Left lung (tissue), 10 donors: ENCODE results near the gene KRIT1. TPM values are rescaled to one million over a fixed set of nuclear protein-coding genes. Genes with fewer than 3 reads are reported as not detected.

ENCODE experiments used
- ATAC-seq: fragments of 200-7000 bp; cut with Tn5 transposase; one replicate; pipeline ENCODE4 v1.9.1; 2020; ENCODE audit warnings: moderate library complexity
- DNase-seq, 4 donors: peaks; one replicate each; pipeline ENCODE4 v3.0.0-alpha.2; 2013 to 2020
- H3K27ac ChIP-seq, 2 donors: fragments of 200-600 bp; sonication (generic) in 1 of 2; one replicate each; pipeline versions ENCODE4 v1.5.0 to v1.8.0; 2020 to 2021
- H3K27me3 ChIP-seq, 2 donors: fragments of 200-600 bp; sonication (generic) in 1 of 2; one replicate each; pipeline versions ENCODE4 v1.5.0 to v1.8.0; 2020 to 2021
- H3K36me3 ChIP-seq, 2 donors: fragments of 200-600 bp; sonication (generic) in 1 of 2; one replicate each; pipeline versions ENCODE4 v1.5.0 to v1.8.0; 2020 to 2021
- H3K4me1 ChIP-seq, 2 donors: fragments of 200-600 bp; one replicate each; pipeline ENCODE4 v1.8.0; 2021
- H3K4me3 ChIP-seq, 2 donors: fragments of 200-600 bp; sonication (generic) in 1 of 2; one replicate each; pipeline versions ENCODE4 v1.5.0 to v1.8.0; 2020 to 2021; ENCODE audit warnings: mild to moderate bottlenecking in 1 of 2
- H3K9me3 ChIP-seq, 2 donors: fragments of 200-600 bp; sonication (generic) in 1 of 2; one replicate each; pipeline versions ENCODE4 v1.5.0 to v1.8.0; 2020 to 2021
- intact Hi-C, 2 donors: fragments of 100-400 bp; cut with DNase I; formaldehyde crosslinking; loops; one replicate each; pipeline versions ENCODE4 v1.11.2 to v1.14.2; 2022
- polyA plus RNA-seq, 6 donors: library from polyadenylated mRNA; unstranded; fragments of 120-200 nt; gene quantifications; one replicate each; pipeline ENCODE4 v1.2.1, GENCODE V29; 2013; ENCODE audit not compliant: insufficient read length in 6 of 6
- total RNA-seq, 2 donors: library from RNA; stranded (reverse); fragmentation: NEBNext Ultra II Directional; extraction: Animal tissue kit (Norgen Biotek cat#: 25700); gene quantifications; one replicate each; pipeline ENCODE4 v1.2.1, GENCODE V29; 2021
- TF ChIP-seq, protein P1 (sequence below), 2 donors: fragments of 200-600 bp; sonication (generic) in 1 of 2; IDR thresholded peaks; one replicate each; pipeline versions ENCODE4 v1.5.0 to v1.8.0; 2021; ENCODE audit warnings: antibody characterized with exemption in 2 of 2
- donor health status: DM: no; HTN: yes; CAD: no.
- donor health status: DM: no; HTN: no; CAD: no.

KRIT1 gene
- total and polyA plus RNA-seq, 8 donors: 28.2 to 63.4 (median 55.5) TPM

DNA sequence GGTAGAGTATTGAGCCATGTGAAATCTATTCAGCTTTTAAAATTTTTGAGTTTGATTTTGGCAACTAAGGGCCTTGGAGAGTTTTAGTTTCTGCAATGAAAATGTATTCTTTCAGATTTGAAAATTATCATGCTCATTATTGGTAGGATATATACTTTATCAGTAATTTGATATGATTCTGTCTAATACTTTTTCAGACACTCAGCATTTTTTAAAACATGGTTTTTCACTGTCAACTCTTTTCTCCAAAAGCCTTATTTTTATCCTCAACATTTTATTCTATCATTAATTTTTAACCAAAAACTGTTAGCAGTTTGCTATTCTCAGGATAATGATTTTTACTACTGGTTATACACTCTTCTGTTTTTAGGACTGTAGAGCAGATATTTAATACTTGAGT, 4.9 kb upstream of the KRIT1 start:
- H3K9me3 ChIP-seq: no peaks in the 10 kb centered on the region
- H3K36me3 ChIP-seq: no peaks in the 10 kb centered on the region
- no peak overlapping the region for H3K4me3 ChIP-seq
- intact Hi-C loops: no loop called here
- no peak overlapping the region for H3K27ac ChIP-seq
- no peaks in the 10 kb centered on the region for H3K27me3 ChIP-seq
- TF ChIP-seq, protein P1, sequence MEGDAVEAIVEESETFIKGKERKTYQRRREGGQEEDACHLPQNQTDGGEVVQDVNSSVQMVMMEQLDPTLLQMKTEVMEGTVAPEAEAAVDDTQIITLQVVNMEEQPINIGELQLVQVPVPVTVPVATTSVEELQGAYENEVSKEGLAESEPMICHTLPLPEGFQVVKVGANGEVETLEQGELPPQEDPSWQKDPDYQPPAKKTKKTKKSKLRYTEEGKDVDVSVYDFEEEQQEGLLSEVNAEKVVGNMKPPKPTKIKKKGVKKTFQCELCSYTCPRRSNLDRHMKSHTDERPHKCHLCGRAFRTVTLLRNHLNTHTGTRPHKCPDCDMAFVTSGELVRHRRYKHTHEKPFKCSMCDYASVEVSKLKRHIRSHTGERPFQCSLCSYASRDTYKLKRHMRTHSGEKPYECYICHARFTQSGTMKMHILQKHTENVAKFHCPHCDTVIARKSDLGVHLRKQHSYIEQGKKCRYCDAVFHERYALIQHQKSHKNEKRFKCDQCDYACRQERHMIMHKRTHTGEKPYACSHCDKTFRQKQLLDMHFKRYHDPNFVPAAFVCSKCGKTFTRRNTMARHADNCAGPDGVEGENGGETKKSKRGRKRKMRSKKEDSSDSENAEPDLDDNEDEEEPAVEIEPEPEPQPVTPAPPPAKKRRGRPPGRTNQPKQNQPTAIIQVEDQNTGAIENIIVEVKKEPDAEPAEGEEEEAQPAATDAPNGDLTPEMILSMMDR (IDR thresholded peaks at IDR 0.05): no peak
- no peak for DNase-seq
- ATAC-seq: no peak
- peaks cover 12 to 23% of the 10 kb centered on the region in 2 donors for H3K4me1 ChIP-seq

DNA sequence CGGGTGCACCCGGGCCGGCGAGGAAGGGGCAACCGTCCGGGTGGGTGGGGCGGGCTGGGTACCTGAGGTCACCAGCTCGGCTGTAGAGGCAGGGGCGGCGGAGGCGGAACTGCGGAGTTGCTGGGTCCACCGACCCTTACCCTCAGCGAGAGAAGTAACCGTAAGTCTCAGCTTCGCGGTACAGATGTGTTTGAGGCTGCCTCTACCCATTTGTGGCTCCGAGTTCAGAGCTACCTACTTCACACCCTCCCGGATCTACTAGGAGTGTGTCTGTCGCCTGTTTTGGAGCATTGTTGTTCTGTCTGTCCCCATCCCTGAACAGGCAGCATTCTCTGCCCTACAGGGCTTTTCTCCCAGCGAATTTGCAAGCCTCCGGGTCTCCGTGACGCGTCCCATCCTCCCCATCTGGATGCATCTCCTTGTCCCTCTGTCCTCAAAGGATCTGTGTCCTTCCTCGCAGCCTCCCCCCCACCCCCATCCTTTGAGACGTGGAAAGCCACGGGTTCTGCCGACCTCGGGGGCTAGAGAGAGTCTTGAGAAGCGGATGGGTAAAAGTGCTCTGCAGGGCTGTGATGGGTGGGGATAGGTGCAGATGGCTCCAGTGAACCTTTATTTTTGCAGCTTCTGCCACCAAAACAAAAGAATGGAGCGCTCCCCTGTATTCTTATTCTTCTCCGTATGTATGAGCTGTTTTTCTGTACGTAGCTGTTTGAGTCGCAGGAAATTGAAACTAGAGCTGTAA, 817 bp upstream of the KRIT1 start:
- H3K27ac ChIP-seq: peak overlapping the region; percentile 89 to 92
- intact Hi-C loops: no loop called here
- DNase-seq: peak in 3 of 4 donors; percentile 20 to 47 (median 27)

DNA sequence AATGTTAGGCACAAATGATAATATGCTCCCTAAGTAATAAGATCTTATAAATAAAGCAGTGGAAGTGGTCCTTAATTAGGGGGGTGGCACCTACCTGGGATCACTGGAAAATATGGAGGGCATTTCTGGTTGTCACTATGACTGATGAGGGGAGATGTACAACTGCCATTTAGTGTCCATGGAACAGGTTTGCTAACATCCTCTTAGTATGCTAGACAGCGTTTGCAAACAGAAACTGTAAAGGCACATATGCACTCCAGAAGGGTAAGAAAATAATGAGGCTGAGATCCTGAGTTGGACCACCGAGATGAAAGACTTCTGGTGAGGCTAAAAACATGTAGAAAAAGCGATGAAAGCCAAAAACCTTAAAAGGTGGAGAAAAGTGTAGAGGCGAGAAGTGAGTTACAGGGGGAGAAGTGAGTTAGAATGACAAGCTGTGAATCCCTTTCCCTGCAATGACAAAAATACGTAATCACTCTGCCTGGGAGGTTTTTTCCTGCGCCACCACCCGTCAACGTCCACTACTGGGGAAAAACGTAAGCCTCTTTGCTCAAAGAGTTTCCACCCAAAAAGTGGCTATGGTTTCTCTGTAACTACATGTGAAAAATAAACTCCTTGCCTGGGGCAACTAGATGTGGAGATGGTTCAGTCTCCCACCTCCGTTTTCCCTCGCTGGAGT, 767 bp downstream of the KRIT1 start:
- H3K27ac ChIP-seq: peak overlapping the region; percentile 89 to 92
- intact Hi-C loops: no loop called here
- DNase-seq: no peak
- TF ChIP-seq, protein P1 (IDR thresholded peaks at IDR 0.05): no peak
- peaks cover 21 to 49% of the 10 kb centered on the region in 2 donors for H3K4me1 ChIP-seq
- H3K27me3 ChIP-seq: no peaks in the 10 kb centered on the region
- H3K36me3 ChIP-seq: peaks cover 0 to 13% of the 10 kb centered on the region in 2 donors
- peak overlapping the region; percentile 81 to 95 for H3K4me3 ChIP-seq
- ATAC-seq: peak; percentile 10
- no peaks in the 10 kb centered on the region for H3K9me3 ChIP-seq

More for the DNA sequence above, 817 bp upstream of the KRIT1 start:
- Histone ChIP-seq H3K27me3 (no peaks in the 10 kb centered on the region), H3K9me3 (no peaks in the 10 kb centered on the region), H3K4me1 (peaks cover 21 to 49% of the 10 kb centered on the region in 2 donors), H3K4me3 (peak overlapping the region; percentile 81 to 95), H3K36me3 (no peaks in the 10 kb centered on the region)
- peak; percentile 20 for ATAC-seq
- TF ChIP-seq, protein P1 (IDR thresholded peaks at IDR 0.05): no peak

DNA sequence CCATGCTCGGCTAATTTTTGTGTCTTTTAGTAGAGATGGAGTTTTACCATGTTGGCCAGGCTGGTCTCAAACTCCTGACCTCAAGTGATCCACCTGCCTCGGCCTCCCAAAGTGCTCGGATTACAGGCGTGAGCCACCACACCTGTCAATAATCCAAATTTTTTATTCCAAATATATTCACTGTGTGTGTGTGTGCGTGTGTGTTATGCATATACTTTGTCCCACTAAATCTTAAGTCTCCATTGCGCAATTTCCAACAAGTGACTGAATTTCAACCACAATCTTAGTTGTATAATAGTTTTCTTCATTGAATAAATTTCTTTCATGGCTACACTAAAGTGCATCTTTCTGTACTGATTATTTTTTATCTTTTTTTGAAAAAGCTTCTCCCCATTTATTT, 2.7 kb downstream of the KRIT1 start:
- no peak overlapping the region for H3K4me3 ChIP-seq
- H3K27me3 ChIP-seq: no peaks in the 10 kb centered on the region
- H3K27ac ChIP-seq: no peak overlapping the region
- ATAC-seq (no peak), DNase-seq (no peak)
- H3K4me1 ChIP-seq: peaks cover 20 to 40% of the 10 kb centered on the region in 2 donors
- H3K9me3 ChIP-seq: no peaks in the 10 kb centered on the region
- H3K36me3 ChIP-seq: peaks cover 0 to 32% of the 10 kb centered on the region in 2 donors
- TF ChIP-seq, protein P1 (IDR thresholded peaks at IDR 0.05): no peak
- intact Hi-C loops: no loop called here

DNA sequence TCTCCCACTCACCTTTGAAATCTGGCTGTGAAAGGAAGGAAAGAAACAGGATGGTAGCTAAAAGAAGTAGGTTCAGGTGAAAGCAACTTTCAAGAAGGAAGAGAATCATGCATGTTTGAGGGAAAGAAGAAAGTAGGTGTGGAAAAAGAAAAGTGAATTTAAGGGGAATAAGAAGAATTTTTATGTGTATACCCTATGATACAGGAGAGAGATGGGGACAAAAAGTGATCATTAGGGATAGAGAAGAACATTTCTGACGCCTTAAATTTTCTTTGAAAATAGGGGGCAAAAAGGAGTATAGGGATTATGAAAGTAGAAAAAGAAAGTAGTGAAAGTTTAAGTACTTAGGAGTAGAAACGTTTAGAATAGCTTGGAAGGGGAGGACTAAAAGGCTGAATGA, 15.2 kb downstream of the KRIT1 start:
- ATAC-seq (no peak), DNase-seq (no peak)
- Histone ChIP-seq H3K4me3 (no peak overlapping the region), H3K27me3 (no peaks in the 10 kb centered on the region), H3K27ac (no peak overlapping the region), H3K36me3 (peaks cover 0 to 91% of the 10 kb centered on the region in 2 donors), H3K4me1 (no peaks in the 10 kb centered on the region), H3K9me3 (peaks cover 0 to 6% of the 10 kb centered on the region in 2 donors)
- TF ChIP-seq, protein P1 (IDR thresholded peaks at IDR 0.05): no peak
- intact Hi-C loops: no loop called here
